Mucosa of rectum (tissue), 2 donors: ENCODE results near the gene TOM1L2.

Experiments
- H3K27ac ChIP-seq, 2 donors: one replicate each; pipeline ENCODE4 v1.7.0; 2013; ENCODE audit warnings: inconsistent platforms in 2 of 2, low read depth in 2 of 2, low read length in 2 of 2
- H3K27me3 ChIP-seq, 2 donors: one replicate each; pipeline ENCODE4 v1.7.0; 2013; ENCODE audit warnings: low read length in 2 of 2; ENCODE audit not compliant: control insufficient read depth in 2 of 2, insufficient read depth in 2 of 2
- H3K36me3 ChIP-seq, 2 donors: one replicate each; pipeline ENCODE4 v1.7.0; 2013; ENCODE audit warnings: low read length in 2 of 2; ENCODE audit not compliant: control insufficient read depth in 2 of 2, insufficient read depth in 2 of 2
- H3K4me1 ChIP-seq, 2 donors: one replicate each; pipeline ENCODE4 v1.7.0; 2013; ENCODE audit warnings: low read length in 2 of 2, mild to moderate bottlenecking in 1 of 2; ENCODE audit not compliant: control insufficient read depth in 2 of 2, insufficient read depth in 2 of 2
- H3K4me3 ChIP-seq, 2 donors: one replicate each; pipeline ENCODE4 v1.7.0; 2013; ENCODE audit warnings: low read length in 2 of 2
- H3K9ac ChIP-seq, 2 donors: one replicate each; pipeline ENCODE4 v1.7.0; 2013; ENCODE audit warnings: low read length in 2 of 2, low read depth in 1 of 2, mild to moderate bottlenecking in 1 of 2
- H3K9me3 ChIP-seq, 2 donors: one replicate each; pipeline ENCODE4 v1.7.0; 2013; ENCODE audit warnings: low read length in 2 of 2; ENCODE audit not compliant: control insufficient read depth in 2 of 2
- donor health status: healthy.
- donor health status: Normal muscosa, but diverticular disease.

TOM1L2 gene

DNA sequence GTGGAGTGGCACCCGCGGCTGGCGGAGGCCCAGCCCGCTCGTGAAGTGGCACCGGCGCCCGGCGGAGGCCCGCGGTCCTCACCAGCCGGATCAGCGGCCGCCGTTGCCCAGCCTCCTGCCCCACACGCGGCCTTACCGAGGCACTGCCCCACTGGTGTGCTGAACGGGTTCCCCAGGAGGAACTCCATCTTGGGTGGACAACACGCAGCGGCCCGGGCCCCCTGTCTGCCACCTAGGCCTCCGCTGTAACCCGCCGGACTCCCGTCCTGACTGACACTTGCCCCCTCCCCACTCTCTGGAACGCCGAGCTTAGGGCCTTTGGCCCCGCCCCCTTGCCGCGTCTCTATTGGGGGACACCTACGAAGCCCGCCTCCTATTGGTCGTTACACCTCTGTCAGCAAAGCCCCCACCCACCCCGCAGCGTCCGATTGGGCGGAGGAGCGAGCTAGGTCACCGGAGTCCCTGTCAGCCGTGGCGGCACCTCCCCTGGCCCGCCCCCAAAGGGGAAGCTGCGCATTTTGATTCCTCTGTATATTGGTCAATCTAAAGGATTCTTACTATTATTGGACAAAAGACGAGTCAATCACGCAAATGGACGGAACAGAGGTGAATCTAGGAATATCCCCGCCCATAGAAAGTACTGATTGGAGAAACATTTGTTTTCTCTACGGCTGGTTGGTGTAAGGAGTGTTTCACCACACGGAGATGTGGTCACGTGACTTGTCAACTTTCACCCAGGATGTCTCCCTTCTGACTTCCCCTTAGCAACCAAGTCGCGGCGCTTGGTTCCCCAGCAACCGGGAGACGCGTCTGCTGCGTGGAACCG is at the start of gene TOM1L2, which contains the start of gene DRC3:
TOM1L2 (minus strand) TSS at position 275 of the 826 bp plus-strand sequence; CDS start at position 188, 87 bp downstream.
DRC3 (plus strand) TSS at position 737 of the 826 bp plus-strand sequence. CDS start 4,737 bp downstream, outside the sequence.
- Histone ChIP-seq H3K27me3 (no peaks in the 10 kb centered on the region), H3K4me1 (peaks cover 17 to 23% of the 10 kb centered on the region in 2 donors), H3K27ac (peak within 1 kb of the TSS; percentile 77 to 86), H3K9me3 (no peaks in the 10 kb centered on the region), H3K36me3 (no peaks in the 10 kb centered on the region), H3K4me3 (peak within 1 kb of the TSS; percentile 71 to 84), H3K9ac (peak within 1 kb of the TSS; percentile 69 to 77)

DNA sequence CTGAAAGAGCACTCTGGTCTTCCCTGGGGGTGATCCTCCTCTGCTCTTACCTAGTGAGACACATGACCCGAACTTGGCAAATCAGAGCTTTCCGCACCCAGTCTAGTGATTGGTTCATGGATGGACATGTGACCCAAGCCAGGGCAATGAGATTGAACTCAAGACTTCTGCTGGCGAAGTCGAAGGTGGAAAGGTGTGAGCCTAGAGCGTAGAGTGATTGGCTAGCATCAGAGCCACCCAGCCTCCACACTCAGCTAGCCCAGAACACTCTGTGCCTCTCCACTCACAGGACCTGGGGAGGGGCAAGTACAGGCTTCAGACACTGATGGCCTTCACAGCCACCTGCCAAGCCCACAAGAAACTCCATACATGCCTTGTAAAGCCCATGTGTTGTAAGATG is 49.2 kb upstream of the TOM1L2 start:
- Histone ChIP-seq H3K4me1 (no peaks in the 10 kb centered on the region), H3K9ac (no peak overlapping the region), H3K36me3 (peaks cover 28 to 38% of the 10 kb centered on the region in 2 donors), H3K27me3 (no peaks in the 10 kb centered on the region), H3K27ac (no peak overlapping the region), H3K9me3 (no peaks in the 10 kb centered on the region), H3K4me3 (no peak overlapping the region)

DNA sequence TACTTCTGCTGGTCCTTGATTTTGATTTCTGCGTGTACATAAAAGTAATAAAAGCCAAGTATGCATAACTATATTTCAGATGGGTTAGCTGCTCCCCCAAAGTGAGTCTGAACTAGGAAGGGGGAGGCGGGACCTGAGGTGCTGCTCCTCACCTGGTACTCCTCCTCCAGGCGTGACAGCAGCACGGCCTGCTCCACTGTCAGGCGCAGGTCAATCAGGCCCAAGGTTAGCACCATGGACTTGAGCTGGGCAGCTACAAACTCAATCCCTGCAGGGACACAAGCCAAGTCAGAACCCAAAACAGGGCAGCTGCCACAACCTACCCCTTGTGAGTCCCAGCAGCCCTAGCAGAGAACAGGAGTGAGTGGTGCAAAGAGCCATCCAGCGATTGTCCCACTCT is 48.8 kb upstream of the TOM1L2 start:
- Histone ChIP-seq H3K27ac (no peak overlapping the region), H3K27me3 (no peaks in the 10 kb centered on the region), H3K9ac (no peak overlapping the region), H3K36me3 (peaks cover 26 to 35% of the 10 kb centered on the region in 2 donors), H3K4me1 (no peaks in the 10 kb centered on the region), H3K9me3 (no peaks in the 10 kb centered on the region), H3K4me3 (no peak overlapping the region)

DNA sequence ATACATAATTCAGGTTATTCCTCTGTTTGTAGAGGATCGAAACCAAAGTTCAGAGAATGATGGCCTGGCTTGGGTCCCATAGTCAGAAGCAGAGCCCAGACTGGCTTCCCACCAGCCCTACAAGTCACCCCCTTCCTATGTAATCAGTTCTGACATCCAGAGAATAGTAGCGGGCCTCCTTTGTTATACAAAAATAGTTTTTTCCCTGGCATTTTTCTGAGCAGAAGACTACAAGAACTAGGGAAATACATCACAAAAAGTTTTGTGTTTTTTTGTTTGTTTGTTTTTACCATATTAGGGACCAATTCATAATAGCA is 47.6 kb upstream of the TOM1L2 start:
- no peak overlapping the region for H3K4me3 ChIP-seq
- H3K27ac ChIP-seq = no peak overlapping the region
- no peaks in the 10 kb centered on the region for H3K27me3 ChIP-seq
- H3K4me1 ChIP-seq = no peaks in the 10 kb centered on the region
- H3K36me3 ChIP-seq = peaks cover 34 to 36% of the 10 kb centered on the region in 2 donors
- H3K9me3 ChIP-seq = no peaks in the 10 kb centered on the region
- H3K9ac ChIP-seq = no peak overlapping the region

DNA sequence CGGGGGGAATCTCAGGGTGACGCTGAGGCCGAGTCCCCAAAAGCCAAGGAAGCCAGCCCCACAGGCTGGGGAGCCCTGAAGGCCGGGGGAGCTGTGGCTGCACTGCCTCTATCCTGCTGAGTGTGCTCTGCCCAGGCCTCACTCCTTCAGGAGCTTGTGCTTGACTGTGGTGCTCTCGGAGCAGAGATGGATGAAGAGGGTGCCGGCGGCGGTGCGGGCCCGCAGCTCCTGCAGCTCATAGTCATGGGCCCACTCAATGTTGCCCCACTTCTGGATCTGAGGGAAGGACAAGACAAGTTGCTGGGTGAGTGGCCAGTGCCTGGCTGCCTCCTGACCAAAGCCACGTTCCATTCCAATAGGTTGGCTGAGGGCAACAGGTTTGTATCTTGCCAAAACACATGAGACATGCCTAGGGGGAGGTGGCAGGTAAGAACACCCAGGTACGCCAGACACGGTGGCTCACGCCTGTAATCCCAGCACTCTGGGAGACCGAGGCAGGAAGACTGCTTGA is 46.3 kb upstream of the TOM1L2 start:
- no peak overlapping the region for H3K4me3 ChIP-seq
- H3K27ac ChIP-seq = no peak overlapping the region
- H3K36me3 ChIP-seq = peaks cover 29 to 32% of the 10 kb centered on the region in 2 donors
- no peaks in the 10 kb centered on the region for H3K9me3 ChIP-seq
- H3K27me3 ChIP-seq = no peaks in the 10 kb centered on the region
- no peaks in the 10 kb centered on the region for H3K4me1 ChIP-seq
- no peak overlapping the region for H3K9ac ChIP-seq

DNA sequence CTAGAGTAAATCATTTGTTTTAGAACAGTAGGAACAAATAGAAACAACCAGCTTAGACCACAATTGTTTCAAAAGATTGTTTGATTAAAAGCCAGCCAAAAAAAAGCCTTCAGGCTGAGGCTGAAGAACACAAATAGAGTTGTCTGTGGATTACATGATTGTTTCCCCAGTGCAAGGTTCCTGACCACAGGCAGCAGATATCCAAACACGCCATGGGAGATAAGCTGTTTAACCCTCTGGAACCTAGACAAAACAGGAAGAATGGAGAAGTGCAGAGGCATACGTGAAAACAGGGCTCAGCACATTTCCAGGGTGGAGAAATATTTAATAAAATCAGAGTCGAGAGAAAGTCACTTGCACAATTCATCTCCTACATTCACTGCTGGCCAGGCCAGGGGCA is 45.8 kb upstream of the TOM1L2 start:
- Histone ChIP-seq H3K4me1 (no peaks in the 10 kb centered on the region), H3K9ac (no peak overlapping the region), H3K4me3 (no peak overlapping the region), H3K9me3 (no peaks in the 10 kb centered on the region), H3K36me3 (peaks cover 29 to 32% of the 10 kb centered on the region in 2 donors), H3K27ac (no peak overlapping the region), H3K27me3 (no peaks in the 10 kb centered on the region)

DNA sequence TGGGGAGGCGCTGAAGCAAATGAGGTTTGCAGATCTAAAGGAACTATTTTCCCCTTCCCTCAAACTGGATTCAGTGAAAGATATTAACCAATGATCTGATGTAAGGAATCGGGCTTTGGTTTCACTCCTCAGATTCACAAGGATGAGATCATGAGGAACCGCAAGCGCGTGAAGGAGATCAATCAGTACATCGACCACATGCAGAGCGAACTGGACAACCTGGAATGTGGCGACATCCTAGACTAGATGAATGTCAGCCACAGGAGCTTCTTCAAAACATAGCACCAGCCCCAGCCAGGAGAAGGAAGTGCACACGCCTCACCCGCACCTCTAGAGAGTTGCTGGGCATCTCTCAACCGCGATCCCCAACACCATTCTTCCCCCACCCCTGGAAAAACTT is 44.2 kb upstream of the TOM1L2 start:
- no peaks in the 10 kb centered on the region for H3K9me3 ChIP-seq
- H3K27me3 ChIP-seq = no peaks in the 10 kb centered on the region
- no peak overlapping the region for H3K4me3 ChIP-seq
- H3K27ac ChIP-seq = no peak overlapping the region
- H3K9ac ChIP-seq = no peak overlapping the region
- H3K4me1 ChIP-seq = no peaks in the 10 kb centered on the region
- peaks cover 27% of the 10 kb centered on the region in 2 donors for H3K36me3 ChIP-seq

DNA sequence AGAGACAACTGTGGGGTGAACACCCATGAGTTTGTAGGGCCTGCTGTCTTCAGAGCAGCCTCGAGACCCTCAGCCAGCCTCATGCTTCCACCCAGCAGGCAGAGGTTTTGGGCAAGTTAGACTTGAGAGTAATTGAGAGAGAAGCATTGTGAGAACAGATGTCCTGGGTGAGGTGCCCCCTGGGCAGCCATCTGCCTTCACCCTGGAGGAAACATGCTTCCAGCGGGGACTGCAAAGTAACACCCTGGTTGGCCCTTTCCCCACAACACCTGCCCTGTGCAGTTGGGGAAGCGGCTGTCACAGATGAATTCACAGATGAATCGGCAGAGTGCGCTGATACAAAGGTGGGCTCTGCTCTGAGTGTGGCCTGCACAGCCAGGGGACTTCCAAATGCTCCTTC is 43.4 kb upstream of the TOM1L2 start:
- no peaks in the 10 kb centered on the region for H3K9me3 ChIP-seq
- no peak overlapping the region for H3K27ac ChIP-seq
- H3K9ac ChIP-seq = no peak overlapping the region
- no peaks in the 10 kb centered on the region for H3K27me3 ChIP-seq
- no peaks in the 10 kb centered on the region for H3K4me1 ChIP-seq
- H3K36me3 ChIP-seq = peaks cover 21 to 22% of the 10 kb centered on the region in 2 donors
- no peak overlapping the region for H3K4me3 ChIP-seq

DNA sequence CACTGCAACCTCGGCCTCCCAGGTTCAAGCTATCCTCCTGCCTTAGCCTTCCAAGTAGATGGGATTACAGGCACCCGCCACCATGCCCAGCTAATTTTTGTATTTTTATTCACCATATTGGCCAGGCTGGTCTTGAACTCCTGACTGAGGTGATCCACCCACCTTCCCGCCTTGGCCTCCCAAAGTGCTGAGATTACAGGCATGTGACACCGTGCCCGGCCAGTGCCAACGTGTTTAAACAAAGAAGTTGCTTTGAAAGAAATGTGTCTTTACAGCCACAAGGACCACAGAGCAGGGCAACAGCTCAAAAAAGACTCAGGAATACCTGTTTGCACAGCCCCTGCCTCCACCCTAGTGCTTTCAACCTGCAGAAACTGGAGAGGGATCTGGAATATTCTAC is 41.8 kb upstream of the TOM1L2 start:
- no peak overlapping the region for H3K4me3 ChIP-seq
- H3K9ac ChIP-seq = no peak overlapping the region
- no peak overlapping the region for H3K27ac ChIP-seq
- peaks cover 16 to 25% of the 10 kb centered on the region in 2 donors for H3K36me3 ChIP-seq
- no peaks in the 10 kb centered on the region for H3K4me1 ChIP-seq
- no peaks in the 10 kb centered on the region for H3K27me3 ChIP-seq
- no peaks in the 10 kb centered on the region for H3K9me3 ChIP-seq

DNA sequence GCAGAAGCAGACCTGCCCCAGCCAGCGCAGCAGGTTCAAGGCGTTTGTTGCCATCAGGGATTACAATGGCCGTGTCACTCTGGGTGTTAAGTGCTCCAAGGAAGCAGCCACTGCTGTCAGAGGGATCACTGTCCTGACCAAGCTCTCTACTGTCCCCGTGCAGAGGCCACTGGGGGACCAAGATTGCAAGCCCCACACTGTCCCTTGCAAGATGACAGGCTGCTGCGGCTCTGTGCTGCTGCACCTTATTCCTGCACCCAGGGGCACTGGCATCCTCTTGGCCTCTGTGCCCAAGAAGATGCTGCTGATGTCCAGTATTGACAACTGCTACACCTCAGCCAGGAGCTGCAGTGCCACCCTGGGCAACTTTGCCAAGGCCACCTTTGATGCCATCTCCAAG is 39.1 kb upstream of the TOM1L2 start:
- Histone ChIP-seq H3K4me3 (no peak overlapping the region), H3K27me3 (no peaks in the 10 kb centered on the region), H3K9me3 (no peaks in the 10 kb centered on the region), H3K36me3 (peaks cover 15 to 17% of the 10 kb centered on the region in 2 donors), H3K9ac (no peak overlapping the region), H3K4me1 (no peaks in the 10 kb centered on the region), H3K27ac (no peak overlapping the region)
